ENCODE data around the gene PPP4R2. TPM values are rescaled to one million over a fixed set of nuclear protein-coding genes. Genes with fewer than 3 reads are reported as not detected.
A peak's percentile ranks its signal among the peaks of the same experiment; 100 is the strongest.

Gene PPP4R2
- total and polyA plus RNA-seq, 9 of the 15 experiments (the other 6 are each of a cell fraction or from before 2014, with no cell fraction given): 11.0 to 49.6 (median 31.6) TPM

DNA sequence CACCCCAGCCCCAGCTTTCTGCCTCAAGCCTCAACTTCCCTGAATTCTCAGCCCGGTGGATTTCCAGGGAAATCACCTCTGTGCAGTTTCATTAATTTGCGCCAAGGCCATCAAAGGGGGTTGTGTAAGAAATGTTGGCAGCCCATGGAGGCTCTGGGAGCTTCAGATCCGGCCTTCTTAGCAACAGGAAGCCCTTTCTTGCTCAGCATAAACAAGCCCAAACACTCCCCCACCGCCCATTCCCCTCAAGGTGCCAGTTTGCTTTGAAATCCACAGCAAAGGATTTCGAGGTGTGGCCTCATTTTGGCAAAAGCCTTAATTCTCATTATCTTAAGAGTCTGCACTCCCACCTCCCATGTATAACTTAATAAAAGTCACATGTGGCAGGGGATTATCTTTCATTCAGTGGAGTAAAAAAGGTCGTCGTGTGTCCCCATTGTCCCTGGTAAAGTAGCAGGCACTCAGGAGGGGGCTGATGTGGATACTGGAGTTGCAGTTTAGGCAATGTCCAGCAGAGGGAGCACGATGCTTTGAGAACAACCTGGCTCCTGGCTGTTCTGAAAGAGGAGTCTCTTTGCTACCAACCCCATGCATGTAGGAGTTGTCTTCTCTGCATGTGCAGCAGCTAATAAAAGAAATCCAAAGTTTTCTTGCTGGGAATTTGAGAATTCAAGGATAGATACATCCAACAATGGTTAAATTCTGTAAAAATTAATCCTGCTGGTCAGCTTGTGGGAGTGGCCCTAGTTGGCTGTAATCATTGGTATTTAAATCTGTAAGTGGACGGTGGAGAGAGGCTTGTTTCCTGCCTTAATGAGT, 104.3 kb downstream of the PPP4R2 start (continued):
- TF ChIP-seq RAD21 (CRISPR knock-in tag; conservative IDR thresholded peaks at IDR 0.05 in 1 of 2, IDR thresholded peaks at IDR 0.05 in 1 of 2) (peak; percentile 81 to 90), KDM2B (CRISPR knock-in tag; IDR thresholded peaks at IDR 0.05) (no peak), FOXM1 (IDR thresholded peaks at IDR 0.05; ENCODE audit: low read depth) (no peak), FOXM1 (CRISPR knock-in tag; IDR thresholded peaks at IDR 0.05; ENCODE audit: low read depth) (no peak), CBX5 (IDR thresholded peaks at IDR 0.05; ENCODE audit: borderline replicate concordance, low read depth) (no peak), DEAF1 (CRISPR knock-in tag; IDR thresholded peaks at IDR 0.05) (peak; percentile 66), RBM25 (IDR thresholded peaks at IDR 0.05; ENCODE audit: low read depth, low read length, severe bottlenecking) (no peak), STAG1 (CRISPR knock-in tag; IDR thresholded peaks at IDR 0.05; ENCODE audit: borderline replicate concordance) (peak; percentile 50; the same call in 1 of the 2 replicates), MAZ (CRISPR knock-in tag; conservative IDR thresholded peaks at IDR 0.05 in 1 of 2, IDR thresholded peaks at IDR 0.05 in 1 of 2) (peak in 1 of 2 experiments; percentile 47; a peak in 1 of 4 replicates), CC2D1A (IDR thresholded peaks at IDR 0.05) (0 out of 2 replicates have a peak, but pooled peaks have one; percentile 32), PCBP2 (IDR thresholded peaks at IDR 0.05; ENCODE audit: low read depth, low read length, poor library complexity, severe bottlenecking) (no peak)
- TF ChIP-seq, protein P1, sequence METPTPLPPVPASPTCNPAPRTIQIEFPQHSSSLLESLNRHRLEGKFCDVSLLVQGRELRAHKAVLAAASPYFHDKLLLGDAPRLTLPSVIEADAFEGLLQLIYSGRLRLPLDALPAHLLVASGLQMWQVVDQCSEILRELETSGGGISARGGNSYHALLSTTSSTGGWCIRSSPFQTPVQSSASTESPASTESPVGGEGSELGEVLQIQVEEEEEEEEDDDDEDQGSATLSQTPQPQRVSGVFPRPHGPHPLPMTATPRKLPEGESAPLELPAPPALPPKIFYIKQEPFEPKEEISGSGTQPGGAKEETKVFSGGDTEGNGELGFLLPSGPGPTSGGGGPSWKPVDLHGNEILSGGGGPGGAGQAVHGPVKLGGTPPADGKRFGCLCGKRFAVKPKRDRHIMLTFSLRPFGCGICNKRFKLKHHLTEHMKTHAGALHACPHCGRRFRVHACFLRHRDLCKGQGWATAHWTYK (CRISPR knock-in tag; IDR thresholded peaks at IDR 0.05): no peak
